IgD-negative memory B cell (primary cell): ENCODE results near the gene C1orf232. TPM values are rescaled to one million over a fixed set of nuclear protein-coding genes. Genes with fewer than 3 reads are reported as not detected.

Experiments
- polyA plus RNA-seq: library from polyadenylated mRNA; unstranded; fragments of 300-500 nt; fragmentation: Illumina TruSeq; gene quantifications from one replicate; pipeline ENCODE4 v1.2.3, GENCODE V29; 2021

Gene C1orf232
- polyA plus RNA-seq, 1 donor from 2014 or later: not detected

Other genes starting within 250 kb of the C1orf232 start
- 8.6 TPM for gene PAFAH2, start 170.9 kb downstream of the C1orf232 start, polyA plus RNA-seq
- not detected for gene EXTL1, start 147.2 kb downstream of the C1orf232 start, polyA plus RNA-seq
- not detected for gene SLC30A2, start 122.8 kb downstream of the C1orf232 start, polyA plus RNA-seq
- gene TRIM63, start 101.3 kb downstream of the C1orf232 start, polyA plus RNA-seq: not detected
- gene PDIK1L, start 57.1 kb downstream of the C1orf232 start, polyA plus RNA-seq: 3.7 TPM
- not detected for gene FAM110D, start 9.9 kb downstream of the C1orf232 start, polyA plus RNA-seq
- gene ZNF593, start 945 bp upstream of the C1orf232 start, polyA plus RNA-seq: 43.7 TPM
- gene ZNF593OS, start 2.9 kb upstream of the C1orf232 start, polyA plus RNA-seq: 0.61 TPM
- 2.2 TPM for gene CNKSR1, start 8.5 kb upstream of the C1orf232 start, polyA plus RNA-seq
- gene CATSPER4, start 21.6 kb upstream of the C1orf232 start, polyA plus RNA-seq: not detected
- 6.6 TPM for gene CEP85, start 65.2 kb upstream of the C1orf232 start, polyA plus RNA-seq
- gene SH3BGRL3, start 111.1 kb upstream of the C1orf232 start, polyA plus RNA-seq: 1,152 TPM
- gene UBXN11, start 137.7 kb upstream of the C1orf232 start, polyA plus RNA-seq: 11.2 TPM
- 10,525 TPM for gene CD52, start 149.0 kb upstream of the C1orf232 start, polyA plus RNA-seq
- 3.1 TPM for gene CRYBG2, start 185.2 kb upstream of the C1orf232 start, polyA plus RNA-seq
- 8.8 TPM for gene ZNF683, start 203.8 kb upstream of the C1orf232 start, polyA plus RNA-seq
- gene LIN28A, start 241.9 kb upstream of the C1orf232 start, polyA plus RNA-seq: not detected